Activated CD8-positive, alpha-beta memory T cell treated with anti-CD3 and anti-CD28 coated beads for 36 hours (primary cell): ENCODE data around the gene INKA2. TPM values are rescaled to one million over a fixed set of nuclear protein-coding genes. Genes with fewer than 3 reads are reported as not detected.

Source experiments
- CTCF ChIA-PET: fragments of 350-600 bp; sonication (Branson Sonifier 250); formaldehyde crosslinking; loops from one replicate; lab custom pipeline; 2021; ENCODE audit warnings: antibody characterized with exemption; lab: Charles Lee
- POLR2A ChIA-PET: fragments of 350-600 bp; sonication (Branson Sonifier 250); formaldehyde crosslinking; loops from one replicate; lab custom pipeline; 2021; ENCODE audit warnings: antibody characterized with exemption; lab: Charles Lee
- total RNA-seq, 2 experiments: library from RNA; stranded (reverse); gene quantifications; one replicate each; pipeline ENCODE4 v1.2.3, GENCODE V29; 2021

Gene INKA2
- total RNA-seq, 2 experiments from 2014 or later, result 1.5 to 2.2 TPM

DNA sequence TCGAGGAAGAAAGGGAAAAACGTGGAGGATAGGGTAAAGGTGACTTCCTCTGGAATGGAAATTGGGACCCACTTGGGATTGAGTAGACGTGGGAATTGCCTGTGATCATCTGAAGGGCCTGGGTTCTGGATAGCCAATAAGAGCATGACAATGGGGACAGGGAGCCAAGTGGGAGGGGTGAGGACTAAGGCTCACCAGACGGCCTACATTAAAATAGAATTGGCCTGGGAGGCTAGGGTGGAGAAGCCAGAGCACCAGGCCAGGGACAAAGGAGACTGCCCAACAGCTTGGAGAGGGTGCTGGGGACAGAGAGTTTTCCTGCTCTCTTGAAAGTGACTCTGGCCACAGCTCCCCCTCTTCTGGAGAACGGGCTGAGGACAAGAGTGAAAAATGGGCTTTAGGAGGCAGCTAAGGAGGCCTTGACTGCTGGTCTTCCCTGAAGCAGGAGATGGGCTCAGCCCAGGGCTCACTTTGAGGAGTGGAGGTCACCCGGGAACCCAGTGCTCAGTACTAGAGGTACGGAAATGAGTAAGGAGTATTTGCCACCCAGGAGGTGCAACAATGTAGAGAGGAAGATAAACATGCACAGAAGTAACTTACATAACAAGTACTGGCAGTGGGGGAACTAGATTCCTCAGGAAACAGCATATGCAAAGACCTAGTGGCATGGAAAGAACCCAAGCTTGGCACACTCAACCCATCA lies 18.8 kb downstream of the INKA2 start:
- ChIA-PET POLR2A (no interaction called here), CTCF (no interaction called here)

- POLR2A ChIA-PET, result no interaction called here
- CTCF ChIA-PET, result no interaction called here
Observed at GRCh38 chr1:111719674-111720132, 19.5 kb downstream of the INKA2 start.

- ChIA-PET CTCF (no interaction called here), POLR2A (no interaction called here)
Observed at GRCh38 chr1:111719135-111719534, 20.1 kb downstream of the INKA2 start.

- CTCF ChIA-PET, result no interaction called here
- POLR2A ChIA-PET, result no interaction called here
Observed at GRCh38 chr1:111717450-111717849, 21.7 kb downstream of the INKA2 start.

- POLR2A ChIA-PET, result no interaction called here
- CTCF ChIA-PET, result interaction anchor here (1.3 kb wide), 1 partner anchor 22 kb away, joined by 3 read pairs; the partner anchor contains the start of gene INKA2
Observed at GRCh38 chr1:111716333-111716732, 22.9 kb downstream of the INKA2 start.

DNA sequence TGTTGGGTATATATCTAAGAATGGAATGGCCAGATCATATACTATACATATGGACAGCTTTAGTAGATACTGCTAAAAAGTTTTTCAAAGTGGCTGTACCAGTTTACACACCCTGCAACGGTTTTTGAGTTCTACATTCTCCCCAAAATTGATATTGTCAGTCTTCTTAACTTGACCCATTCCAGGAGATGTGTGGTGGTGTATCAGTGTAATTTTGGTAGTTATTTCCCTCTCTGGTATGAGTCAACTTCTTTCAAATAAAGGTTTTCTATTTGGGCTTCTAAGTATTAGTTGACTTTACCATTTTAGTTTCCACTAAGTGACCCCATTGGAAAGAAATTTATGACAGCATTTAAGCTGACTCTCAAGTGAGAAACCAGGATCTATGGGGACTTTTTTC lies 29.2 kb downstream of the INKA2 start:
- POLR2A ChIA-PET, result no interaction called here

GRCh38 chr1:111707906-111708305 lies 31.3 kb downstream of the INKA2 start:
- POLR2A ChIA-PET, result no interaction called here
- CTCF ChIA-PET, result no interaction called here

More for the DNA sequence above, 29.2 kb downstream of the INKA2 start:
- CTCF ChIA-PET, result interaction anchor here (1.2 to 1.8 kb wide), 2 partner anchors 10 to 59 kb away, joined by 3 to 5 read pairs; no protein-coding TSS in a partner anchor

DNA sequence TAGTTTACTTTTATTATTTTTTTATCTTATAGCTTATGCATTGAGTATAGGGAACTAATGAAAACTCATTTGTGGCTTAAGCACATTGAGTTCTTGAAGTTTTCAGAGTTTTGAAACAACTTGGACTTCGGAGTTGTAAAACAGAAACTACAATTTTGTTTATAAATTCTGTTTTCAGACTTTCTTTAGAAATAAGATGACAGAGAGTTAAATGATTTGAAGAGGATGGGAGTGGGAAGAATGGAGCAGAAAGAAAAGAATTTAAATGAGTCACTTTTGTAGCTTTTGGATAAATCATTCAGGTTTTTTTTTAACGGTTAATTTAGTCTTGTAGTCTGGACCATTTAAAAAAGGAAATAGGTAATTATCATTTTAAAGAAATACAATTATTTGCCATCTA lies 32.3 kb downstream of the INKA2 start:
- CTCF ChIA-PET, result no interaction called here
- POLR2A ChIA-PET, result no interaction called here

DNA sequence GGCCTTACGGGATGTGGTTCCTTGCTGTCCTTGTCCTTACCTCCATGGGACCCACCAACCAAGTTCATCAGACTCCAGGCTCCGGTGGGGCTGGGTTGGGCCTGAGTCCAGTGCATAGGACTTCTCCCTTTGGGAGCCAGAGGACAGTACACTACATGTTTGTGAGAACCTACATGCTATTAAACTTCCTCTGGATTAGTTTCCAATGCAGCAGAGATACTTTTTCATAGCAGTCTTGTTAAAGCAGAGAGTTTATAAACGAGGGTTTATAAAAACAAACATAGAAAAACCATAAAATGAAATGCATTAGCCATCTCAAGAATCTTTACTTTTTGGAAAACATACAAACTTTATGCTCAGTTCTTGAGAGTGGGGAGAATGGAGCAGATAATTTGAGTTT lies 33.4 kb downstream of the INKA2 start:
- ChIA-PET POLR2A (no interaction called here), CTCF (interaction anchor here (1.0 kb wide), 1 partner anchor 8 kb away, joined by 3 read pairs; no protein-coding TSS in a partner anchor)

GRCh38 chr1:111704776-111705175 lies 34.4 kb downstream of the INKA2 start:
- POLR2A ChIA-PET, result no interaction called here

GRCh38 chr1:111704240-111704639 lies 35.0 kb downstream of the INKA2 start:
- CTCF ChIA-PET, result interaction anchor here (1.0 kb wide), 1 partner anchor 10 kb away, joined by 4 read pairs; no protein-coding TSS in a partner anchor
- POLR2A ChIA-PET, result no interaction called here

More at GRCh38 chr1:111704776-111705175, 34.4 kb downstream of the INKA2 start:
- CTCF ChIA-PET, result interaction anchor here (1.0 kb wide), 1 partner anchor 9 kb away, joined by 3 read pairs; no protein-coding TSS in a partner anchor

DNA sequence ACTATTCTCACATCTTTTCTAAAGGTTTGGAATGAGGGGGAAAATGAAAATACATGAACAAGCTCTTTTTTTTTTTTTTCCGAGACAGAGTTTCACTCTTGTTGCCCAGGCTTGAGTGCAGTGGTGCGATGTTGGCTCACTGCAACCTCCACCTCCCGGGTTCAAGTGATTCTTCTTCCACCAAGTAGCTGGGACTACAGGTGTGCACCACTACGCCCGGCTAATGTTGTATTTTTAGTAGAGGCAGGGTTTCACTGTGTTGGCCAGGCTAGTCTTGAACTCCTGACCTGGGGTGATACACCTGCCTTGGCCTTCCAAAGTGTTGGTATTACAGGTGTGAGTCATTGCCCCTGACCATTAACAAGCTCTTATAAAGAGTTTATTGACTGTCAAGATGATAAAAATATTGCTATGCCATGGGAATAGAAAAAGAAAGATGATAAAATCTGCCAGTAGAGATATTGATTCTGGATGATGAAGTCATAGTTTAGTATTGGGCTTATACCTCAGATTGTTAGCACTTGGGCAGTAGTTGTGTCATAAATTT lies 36.6 kb downstream of the INKA2 start:
- CTCF ChIA-PET, result interaction anchor here (0.6 to 1.0 kb wide), 2 partner anchors 133 to 194 kb away, joined by 3 read pairs; no protein-coding TSS in a partner anchor
- POLR2A ChIA-PET, result no interaction called here

GRCh38 chr1:111699268-111699667 lies 39.9 kb downstream of the INKA2 start:
- ChIA-PET POLR2A (no interaction called here), CTCF (interaction anchor here (1.7 kb wide), 1 partner anchor 10 kb away, joined by 5 read pairs; no protein-coding TSS in a partner anchor)

DNA sequence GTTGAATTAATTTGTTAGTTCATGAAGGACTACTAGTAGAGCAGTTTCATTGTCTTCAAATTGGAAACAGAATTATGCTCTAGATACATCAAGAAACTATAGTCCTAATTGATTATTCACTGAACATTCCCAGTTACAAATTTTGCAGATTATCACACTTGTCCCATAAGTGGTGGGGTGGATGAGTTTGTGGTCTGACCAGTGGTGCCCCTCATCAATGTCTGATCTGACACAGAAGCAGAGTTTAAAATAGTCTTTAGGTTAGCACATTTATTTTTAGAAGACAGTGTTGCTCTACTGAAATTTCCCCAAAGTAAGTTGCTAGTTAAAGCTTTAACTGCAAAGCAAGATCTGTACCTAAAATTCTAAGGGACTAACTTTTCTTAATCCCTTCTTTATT lies 42.9 kb downstream of the INKA2 start:
- ChIA-PET POLR2A (no interaction called here), CTCF (no interaction called here)

DNA sequence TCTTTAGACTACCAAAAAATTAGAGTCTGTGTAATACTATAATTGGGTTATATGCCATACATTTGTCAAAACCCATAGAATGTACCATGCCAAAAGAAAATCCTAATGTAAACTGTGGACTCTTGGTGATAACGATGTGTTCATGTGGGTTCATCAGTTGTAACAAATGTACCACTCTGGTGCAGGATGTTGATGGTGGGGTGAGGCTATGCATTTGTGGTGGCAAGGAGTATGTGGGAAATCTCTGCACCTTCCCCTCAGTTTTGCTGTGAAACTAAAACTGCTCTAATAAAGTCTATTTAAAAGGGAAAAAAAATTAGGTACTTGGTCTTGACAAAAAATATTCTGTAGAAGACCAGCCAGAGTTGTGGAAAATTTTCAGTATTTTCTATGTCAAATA lies 43.4 kb downstream of the INKA2 start:
- ChIA-PET POLR2A (no interaction called here), CTCF (no interaction called here)

- ChIA-PET CTCF (no interaction called here), POLR2A (no interaction called here)
Observed at GRCh38 chr1:111691886-111692285, 47.3 kb downstream of the INKA2 start.

DNA sequence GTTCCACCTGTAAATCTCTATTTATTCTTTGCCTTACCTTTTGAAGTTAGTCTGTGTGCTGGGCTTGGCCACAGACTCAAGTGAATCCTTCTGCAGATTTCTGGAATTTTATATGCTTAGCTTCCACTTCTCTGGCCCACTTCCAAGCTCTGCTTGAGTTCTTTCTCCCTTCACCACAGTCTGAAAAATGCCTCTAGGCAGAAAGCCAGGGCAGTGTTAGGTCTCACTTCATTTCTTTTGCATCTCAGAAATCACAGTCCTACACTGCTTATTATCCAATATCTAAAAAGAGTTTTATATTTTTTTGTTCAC lies 48.9 kb downstream of the INKA2 start:
- ChIA-PET POLR2A (no interaction called here), CTCF (no interaction called here)
